A673 (cell line): Measurements from ENCODE around the gene FRS3. TPM values are rescaled to one million over a fixed set of nuclear protein-coding genes. Genes with fewer than 3 reads are reported as not detected.

Experiments used
- BruUV-seq: library from RNA; stranded (reverse); fragments of 400-500 nt; replicated peaks from 2 replicates; lab custom pipeline; 2021; lab: Mats Ljungman, UMichigan
- CTCF ChIA-PET: fragments of 300-600 bp; sonication (Branson Sonifier 250); formaldehyde crosslinking; loops from one replicate; lab custom pipeline; 2022; ENCODE audit warnings: antibody characterized with exemption; lab: Charles Lee
- POLR2A ChIA-PET: fragments of 300-600 bp; sonication (Branson Sonifier 250); formaldehyde crosslinking; loops from one replicate; lab custom pipeline; 2022; ENCODE audit warnings: antibody characterized with exemption; ENCODE audit not compliant: low non-redundant PET; lab: Charles Lee
- DNase-seq: peaks from one replicate; pipeline ENCODE4 v3.0.0-alpha.2; 2015; ENCODE audit warnings: low spot score
- H3K27ac ChIP-seq: fragments of 200-600 bp; sonication (generic); 2 replicates; pipeline ENCODE4 v1.5.1; 2016; ENCODE audit warnings: mixed run types, low read depth, mild to moderate bottlenecking, mixed read lengths, antibody characterized with exemption, low read length; ENCODE audit not compliant: poor library complexity, severe bottlenecking
- H3K27me3 ChIP-seq: fragments of 200-600 bp; sonication (generic); replicated peaks from 2 replicates; pipeline ENCODE4 v1.6.1; 2017; ENCODE audit warnings: mixed run types, low read depth, mild to moderate bottlenecking, mixed read lengths, antibody characterized with exemption, low read length; ENCODE audit not compliant: insufficient read depth, poor library complexity
- H3K36me3 ChIP-seq: fragments of 200-600 bp; sonication (generic); 2 replicates; pipeline ENCODE4 v1.6.1; 2016; ENCODE audit warnings: mixed run types, mild to moderate bottlenecking, mixed read lengths, antibody characterized with exemption, low read length; ENCODE audit not compliant: insufficient read depth, poor library complexity, severe bottlenecking
- H3K4me1 ChIP-seq: fragments of 200-600 bp; sonication (generic); 2 replicates; pipeline ENCODE4 v1.6.1; 2017; ENCODE audit warnings: mixed run types, mild to moderate bottlenecking, mixed read lengths, antibody characterized with exemption, low read length; ENCODE audit not compliant: insufficient read depth, poor library complexity, severe bottlenecking
- H3K4me3 ChIP-seq: fragments of 200-600 bp; sonication (generic); 2 replicates; pipeline ENCODE4 v1.5.1; 2016; ENCODE audit warnings: low read depth, mixed run types, mild to moderate bottlenecking, mixed read lengths, low read length; ENCODE audit not compliant: poor library complexity, severe bottlenecking
- H3K9me3 ChIP-seq: fragments of 200-600 bp; sonication (generic); 2 replicates; pipeline ENCODE4 v1.6.1; 2016; ENCODE audit warnings: mixed run types, low read depth, mild to moderate bottlenecking, mixed read lengths, antibody characterized with exemption, low read length; ENCODE audit not compliant: poor library complexity, severe bottlenecking
- CTCF ChIP-seq: fragments of 300-800, 200-600 bp; sonication (generic); conservative IDR thresholded peaks from 2 replicates; pipeline ENCODE4 v1.5.1; 2017; ENCODE audit warnings: low read depth, mild to moderate bottlenecking, antibody characterized with exemption, low read length, moderate library complexity, mixed read lengths
- EZH2 ChIP-seq: fragments of 200-600 bp; sonication (generic); IDR thresholded peaks from 2 replicates; pipeline ENCODE4 v1.6.1; 2017; ENCODE audit warnings: borderline replicate concordance, low read depth, mild to moderate bottlenecking, mixed read lengths, antibody characterized with exemption, low read length; ENCODE audit not compliant: poor library complexity, severe bottlenecking
- intact Hi-C: fragments of 100-400 bp; cut with micrococcal nuclease; formaldehyde crosslinking; loops from one replicate; pipeline ENCODE4 v1.10.0; 2022; ENCODE audit not compliant: unreplicated experiment
- total RNA-seq: library from RNA; stranded (reverse); gene quantifications from 2 replicates; pipeline ENCODE4 v1.2.3, GENCODE V29; 2021

Gene FRS3
- total RNA-seq, 1 experiment from 2014 or later = 3.0 TPM

DNA sequence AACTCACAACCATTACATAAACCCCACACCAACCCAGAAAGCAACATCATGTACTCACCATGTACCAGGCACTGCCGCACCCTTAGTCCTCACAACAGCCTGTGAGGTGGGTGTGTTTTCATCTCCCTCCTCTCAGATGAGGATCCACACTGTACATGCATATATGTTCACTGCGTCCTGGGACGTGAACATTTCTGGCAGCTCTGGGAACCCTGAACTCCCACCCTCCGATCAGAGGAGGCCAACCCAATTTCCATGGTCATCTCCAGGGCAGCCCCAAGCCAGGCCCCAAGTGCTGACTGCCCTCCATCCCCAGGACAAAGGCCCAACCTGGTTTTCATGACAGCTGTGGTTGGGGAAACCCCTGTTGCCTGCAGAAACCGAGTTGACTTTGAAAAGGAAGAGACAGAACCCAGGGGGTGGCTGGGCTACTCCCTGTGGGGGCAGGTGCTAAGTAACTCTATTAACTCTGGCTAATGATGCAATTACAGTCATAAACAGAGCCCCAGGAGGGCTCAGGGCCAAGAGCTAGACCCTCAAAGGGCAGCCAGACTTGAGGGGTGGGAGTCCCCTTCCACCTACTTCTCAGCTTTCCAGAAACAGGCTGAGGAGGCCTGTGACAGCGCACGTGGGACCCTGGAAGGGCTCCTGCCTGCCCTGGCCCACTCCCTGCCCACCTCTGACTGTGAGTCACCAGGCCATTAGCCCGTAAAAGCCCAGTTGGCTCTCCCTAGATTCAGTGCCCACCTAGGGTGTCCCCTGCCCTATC is 46.9 kb downstream of the FRS3 start:
- ChIA-PET CTCF (no interaction called here), POLR2A (no interaction called here)
- H3K36me3 ChIP-seq = no peaks in the 10 kb centered on the region
- TF ChIP-seq CTCF = no peak
- no peak for TF ChIP-seq EZH2
- no peaks in the 10 kb centered on the region for H3K27me3 ChIP-seq
- H3K27ac ChIP-seq = peak overlapping the region; percentile 54
- intact Hi-C loops = no loop called here
- BruUV-seq = no TSS peak
- H3K4me3 ChIP-seq = no peak overlapping the region
- peaks cover 31% of the 10 kb centered on the region for H3K4me1 ChIP-seq
- no peak for DNase-seq
- no peaks in the 10 kb centered on the region for H3K9me3 ChIP-seq

GRCh38 chr6:41732149-41732548 is 47.6 kb downstream of the FRS3 start:
- ChIA-PET CTCF (no interaction called here), POLR2A (no interaction called here)
- peaks cover 31% of the 10 kb centered on the region for H3K4me1 ChIP-seq
- no peak overlapping the region for H3K4me3 ChIP-seq
- H3K27me3 ChIP-seq = no peaks in the 10 kb centered on the region
- H3K27ac ChIP-seq = no peak overlapping the region
- DNase-seq = no peak
- H3K9me3 ChIP-seq = no peaks in the 10 kb centered on the region
- intact Hi-C loops = no loop called here
- no peak for TF ChIP-seq CTCF
- H3K36me3 ChIP-seq = no peaks in the 10 kb centered on the region
- no TSS peak for BruUV-seq

DNA sequence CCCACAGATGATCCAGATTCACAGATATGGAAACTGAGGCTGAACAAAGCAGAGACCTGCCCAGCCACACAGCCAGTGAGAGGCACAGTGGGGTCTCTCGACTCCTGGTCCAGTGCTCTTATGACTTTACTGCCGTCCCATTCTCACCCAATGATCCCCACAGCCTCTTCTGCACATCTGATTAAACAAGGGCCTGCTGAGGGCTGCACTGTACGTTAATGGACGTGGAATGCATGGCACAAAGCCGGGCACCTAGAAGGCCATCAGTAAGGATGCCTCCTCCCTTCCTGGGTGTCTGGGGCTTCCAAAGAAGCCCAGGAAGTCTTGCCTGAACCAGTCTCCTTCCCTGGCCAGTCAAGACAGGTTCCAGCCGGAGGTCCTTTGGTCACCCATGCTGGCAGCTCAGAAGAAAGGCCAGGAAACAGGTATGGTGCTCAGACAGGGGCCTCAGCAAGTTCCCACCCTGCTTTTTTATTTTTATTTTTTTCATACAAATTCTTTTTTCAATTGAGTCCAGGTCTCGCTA is 48.1 kb downstream of the FRS3 start:
- Histone ChIP-seq H3K36me3 (no peaks in the 10 kb centered on the region), H3K27me3 (no peaks in the 10 kb centered on the region), H3K27ac (no peak overlapping the region), H3K9me3 (no peaks in the 10 kb centered on the region), H3K4me1 (peaks cover 31% of the 10 kb centered on the region), H3K4me3 (no peak overlapping the region)
- DNase-seq = no peak
- no TSS peak for BruUV-seq
- ChIA-PET CTCF (no interaction called here), POLR2A (no interaction called here)
- intact Hi-C loops = no loop called here
- TF ChIP-seq EZH2 = no peak
- no peak for TF ChIP-seq CTCF
